Ishikawa (cell line): ENCODE data around the gene FGF18.

Source experiments
- CEBPB ChIP-seq: IDR thresholded peaks from 2 replicates; pipeline ENCODE4 v1.6.1; 2012
- CREB1 ChIP-seq: IDR thresholded peaks from 2 replicates; pipeline ENCODE4 v1.6.1; 2012; ENCODE audit warnings: low read depth
- EGR1 ChIP-seq: IDR thresholded peaks from 2 replicates; pipeline ENCODE4 v1.6.1; 2012
- EP300 ChIP-seq: IDR thresholded peaks from 2 replicates; pipeline ENCODE4 v1.6.1; 2012; ENCODE audit warnings: borderline replicate concordance
- FOXM1 ChIP-seq: IDR thresholded peaks from 2 replicates; pipeline ENCODE4 v1.6.1; 2012; ENCODE audit warnings: low read depth, borderline replicate concordance
- NFIC ChIP-seq: IDR thresholded peaks from 2 replicates; pipeline ENCODE4 v1.6.1; 2012
- RAD21 ChIP-seq: IDR thresholded peaks from 2 replicates; pipeline ENCODE4 v1.6.1; 2012; ENCODE audit warnings: low read depth
- TAF1 ChIP-seq: IDR thresholded peaks from 2 replicates; pipeline ENCODE4 v1.6.1; 2012; ENCODE audit warnings: low read depth, mild to moderate bottlenecking
- TCF12 ChIP-seq: IDR thresholded peaks from 2 replicates; pipeline ENCODE4 v1.6.1; 2012; ENCODE audit warnings: low read depth
- TEAD4 ChIP-seq: IDR thresholded peaks from 2 replicates; pipeline ENCODE4 v1.6.1; 2012
- YY1 ChIP-seq: IDR thresholded peaks from 2 replicates; pipeline ENCODE4 v1.6.1; 2012; ENCODE audit warnings: low read depth
- ZBTB7A ChIP-seq: IDR thresholded peaks from 2 replicates; pipeline ENCODE4 v1.6.1; 2012; ENCODE audit warnings: low read depth
- TF ChIP-seq, protein P1 (sequence below): IDR thresholded peaks from 2 replicates; pipeline ENCODE4 v1.6.1; 2012
- TF ChIP-seq, protein P2 (sequence below): IDR thresholded peaks from 2 replicates; pipeline ENCODE4 v1.6.1; 2012
- TF ChIP-seq, protein P3 (sequence below): IDR thresholded peaks from 2 replicates; pipeline ENCODE4 v1.6.1; 2012; ENCODE audit warnings: low read depth, mild to moderate bottlenecking

The FGF18 gene

DNA sequence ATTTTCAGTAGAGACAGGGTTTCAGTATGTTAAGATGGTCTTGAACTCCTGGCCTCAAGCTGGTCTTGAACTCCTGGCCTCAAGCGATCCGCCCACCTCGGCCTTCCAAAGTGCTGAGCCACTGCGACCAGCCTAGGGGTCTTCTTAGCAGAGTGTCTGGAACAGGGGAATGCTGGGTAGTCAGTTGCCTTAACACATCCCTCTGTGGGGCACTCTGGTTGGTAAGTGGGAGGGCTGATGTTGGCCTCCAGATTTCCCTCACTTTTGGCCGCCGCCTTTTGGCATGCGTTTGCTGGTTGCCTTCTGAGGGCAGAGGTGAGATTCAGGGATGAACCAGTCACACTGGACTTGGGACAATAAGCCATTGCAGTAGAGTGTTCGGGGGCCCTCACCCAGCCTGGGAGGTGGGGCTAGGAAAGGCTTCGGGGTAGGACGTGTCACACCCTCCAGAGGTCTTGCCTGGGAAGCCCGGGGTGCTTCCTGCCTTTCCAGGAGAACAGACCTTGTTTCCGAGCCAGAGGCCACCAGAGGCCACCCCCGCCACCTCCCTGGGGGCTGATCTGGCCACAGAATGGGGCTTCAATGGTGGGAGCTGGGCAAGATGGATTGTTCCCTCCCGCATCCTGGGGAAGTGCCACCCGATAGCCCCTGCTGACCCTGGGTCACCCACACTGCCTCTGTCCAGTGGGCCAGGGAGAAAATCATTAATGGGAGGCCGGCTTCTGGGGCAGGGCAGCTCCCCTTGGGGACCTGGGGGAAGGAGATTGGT lies 13.3 kb downstream of the FGF18 start:
- TF ChIP-seq, protein P1, sequence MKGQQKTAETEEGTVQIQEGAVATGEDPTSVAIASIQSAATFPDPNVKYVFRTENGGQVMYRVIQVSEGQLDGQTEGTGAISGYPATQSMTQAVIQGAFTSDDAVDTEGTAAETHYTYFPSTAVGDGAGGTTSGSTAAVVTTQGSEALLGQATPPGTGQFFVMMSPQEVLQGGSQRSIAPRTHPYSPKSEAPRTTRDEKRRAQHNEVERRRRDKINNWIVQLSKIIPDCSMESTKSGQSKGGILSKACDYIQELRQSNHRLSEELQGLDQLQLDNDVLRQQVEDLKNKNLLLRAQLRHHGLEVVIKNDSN = no peak
- TF ChIP-seq YY1 (no peak), CREB1 (no peak), TEAD4 (no peak), TCF12 (no peak), CEBPB (no peak), RAD21 (no peak), EGR1 (no peak), EP300 (no peak), TAF1 (no peak), NFIC (no peak), ZBTB7A (no peak), FOXM1 (no peak)
- TF ChIP-seq, protein P2, sequence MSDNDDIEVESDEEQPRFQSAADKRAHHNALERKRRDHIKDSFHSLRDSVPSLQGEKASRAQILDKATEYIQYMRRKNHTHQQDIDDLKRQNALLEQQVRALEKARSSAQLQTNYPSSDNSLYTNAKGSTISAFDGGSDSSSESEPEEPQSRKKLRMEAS = no peak
- TF ChIP-seq, protein P3, sequence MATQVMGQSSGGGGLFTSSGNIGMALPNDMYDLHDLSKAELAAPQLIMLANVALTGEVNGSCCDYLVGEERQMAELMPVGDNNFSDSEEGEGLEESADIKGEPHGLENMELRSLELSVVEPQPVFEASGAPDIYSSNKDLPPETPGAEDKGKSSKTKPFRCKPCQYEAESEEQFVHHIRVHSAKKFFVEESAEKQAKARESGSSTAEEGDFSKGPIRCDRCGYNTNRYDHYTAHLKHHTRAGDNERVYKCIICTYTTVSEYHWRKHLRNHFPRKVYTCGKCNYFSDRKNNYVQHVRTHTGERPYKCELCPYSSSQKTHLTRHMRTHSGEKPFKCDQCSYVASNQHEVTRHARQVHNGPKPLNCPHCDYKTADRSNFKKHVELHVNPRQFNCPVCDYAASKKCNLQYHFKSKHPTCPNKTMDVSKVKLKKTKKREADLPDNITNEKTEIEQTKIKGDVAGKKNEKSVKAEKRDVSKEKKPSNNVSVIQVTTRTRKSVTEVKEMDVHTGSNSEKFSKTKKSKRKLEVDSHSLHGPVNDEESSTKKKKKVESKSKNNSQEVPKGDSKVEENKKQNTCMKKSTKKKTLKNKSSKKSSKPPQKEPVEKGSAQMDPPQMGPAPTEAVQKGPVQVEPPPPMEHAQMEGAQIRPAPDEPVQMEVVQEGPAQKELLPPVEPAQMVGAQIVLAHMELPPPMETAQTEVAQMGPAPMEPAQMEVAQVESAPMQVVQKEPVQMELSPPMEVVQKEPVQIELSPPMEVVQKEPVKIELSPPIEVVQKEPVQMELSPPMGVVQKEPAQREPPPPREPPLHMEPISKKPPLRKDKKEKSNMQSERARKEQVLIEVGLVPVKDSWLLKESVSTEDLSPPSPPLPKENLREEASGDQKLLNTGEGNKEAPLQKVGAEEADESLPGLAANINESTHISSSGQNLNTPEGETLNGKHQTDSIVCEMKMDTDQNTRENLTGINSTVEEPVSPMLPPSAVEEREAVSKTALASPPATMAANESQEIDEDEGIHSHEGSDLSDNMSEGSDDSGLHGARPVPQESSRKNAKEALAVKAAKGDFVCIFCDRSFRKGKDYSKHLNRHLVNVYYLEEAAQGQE = no peak

DNA sequence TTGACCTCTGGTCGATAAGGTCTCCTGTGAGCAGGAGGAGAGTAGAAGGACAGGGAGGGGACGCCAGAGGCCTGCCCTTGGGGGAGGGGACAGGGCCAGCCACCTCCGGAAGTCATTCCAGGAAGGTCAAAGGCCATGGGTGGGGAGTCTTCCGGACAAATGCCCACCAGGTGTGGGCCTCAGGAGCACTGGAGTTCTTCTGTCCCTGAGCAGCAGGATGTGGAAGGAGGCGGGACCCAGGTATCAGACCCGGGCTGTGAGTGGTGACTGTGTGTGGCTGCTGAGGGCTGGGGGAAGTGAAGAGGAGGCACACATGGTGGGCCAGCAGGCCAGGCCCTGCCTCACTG lies 13.9 kb downstream of the FGF18 start:
- TF ChIP-seq FOXM1 (no peak), NFIC (no peak), EP300 (no peak), YY1 (no peak), TAF1 (no peak), CREB1 (no peak), TCF12 (no peak), EGR1 (no peak), RAD21 (no peak), TEAD4 (no peak), ZBTB7A (no peak), CEBPB (no peak)
- TF ChIP-seq, protein P1 = no peak
- TF ChIP-seq, protein P2 = no peak
- TF ChIP-seq, protein P3 = no peak

DNA sequence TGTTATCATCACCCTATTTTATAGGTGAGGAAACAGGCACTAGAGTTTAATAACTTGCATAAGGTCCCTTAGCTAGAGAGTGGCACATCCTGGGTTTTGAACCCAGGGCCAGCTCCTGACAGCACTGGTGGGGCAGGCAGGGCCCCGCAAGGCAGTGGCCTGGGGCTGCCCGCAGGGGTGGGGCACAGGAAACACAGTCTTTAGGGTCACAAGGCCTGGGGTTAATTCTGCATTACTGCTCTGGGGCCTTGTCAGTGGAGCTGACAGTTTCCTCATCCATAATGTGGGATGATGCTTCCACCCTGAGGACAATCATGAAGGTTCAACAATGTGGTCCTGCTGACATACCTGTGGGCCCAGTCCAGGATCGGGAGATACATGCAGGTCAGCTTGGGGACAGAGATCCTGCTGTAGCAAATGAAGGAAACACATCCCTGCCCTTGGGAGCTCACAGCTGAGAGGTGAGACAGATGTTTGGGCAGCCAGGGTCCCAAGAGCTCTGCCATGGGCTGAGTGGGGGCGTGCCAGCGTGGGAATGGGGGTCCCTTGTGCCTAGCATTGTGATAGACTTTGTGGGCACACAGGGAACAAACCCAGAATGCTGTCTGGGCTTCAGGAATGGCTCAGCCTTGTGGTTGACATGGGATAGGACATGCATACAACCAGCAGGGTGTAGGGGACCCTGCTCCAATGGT lies 14.7 kb downstream of the FGF18 start:
- TF ChIP-seq, protein P3 = no peak
- TF ChIP-seq EP300 (no peak), TAF1 (no peak), RAD21 (0 out of 2 replicates have a peak, but pooled peaks have one; percentile 4)

DNA sequence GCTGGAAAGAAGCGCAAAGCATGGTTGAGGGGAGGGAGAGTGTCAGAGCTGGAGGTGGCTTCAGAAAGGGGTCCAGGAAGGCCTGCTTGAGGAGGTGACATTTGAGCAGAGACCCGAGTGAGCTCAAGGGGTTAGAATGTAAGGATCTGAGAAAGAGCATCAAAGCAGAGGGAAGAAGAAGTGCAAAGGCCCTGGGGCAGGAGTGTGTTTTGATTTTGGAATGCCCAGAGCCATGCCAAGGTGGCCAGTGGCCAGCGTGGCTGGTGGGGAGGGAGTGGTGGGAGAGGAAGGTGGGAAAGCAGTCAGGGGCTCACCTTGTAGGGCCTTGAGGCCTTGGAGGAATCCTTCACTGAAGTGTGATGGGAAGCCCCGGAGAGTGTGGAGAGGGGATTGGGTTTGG lies 15.4 kb downstream of the FGF18 start:
- TF ChIP-seq FOXM1 (no peak), TEAD4 (no peak), CEBPB (no peak), ZBTB7A (no peak), NFIC (no peak), TCF12 (no peak)
- TF ChIP-seq, protein P1 = no peak
- TF ChIP-seq, protein P2 = no peak
